B cell (primary cell): ENCODE measurements around the gene PLEKHG3. TPM values are rescaled to one million over a fixed set of nuclear protein-coding genes. Genes with fewer than 3 reads are reported as not detected.

Experiments
- ATAC-seq: fragments of 200-7000 bp; cut with Tn5 transposase; one replicate; pipeline ENCODE4 v1.10.0; 2021; ENCODE audit warnings: low read depth, mild to moderate bottlenecking, moderate number of reproducible peaks, moderate library complexity
- CTCF ChIA-PET: fragments of 350-600 bp; sonication (Branson Sonifier 250); formaldehyde crosslinking; loops from one replicate; lab custom pipeline; 2021; ENCODE audit warnings: antibody characterized with exemption, inconsistent platforms; lab: Charles Lee
- POLR2A ChIA-PET: fragments of 350-600 bp; sonication (Branson Sonifier 250); formaldehyde crosslinking; loops from one replicate; lab custom pipeline; 2021; ENCODE audit warnings: antibody characterized with exemption; lab: Charles Lee
- DNase-seq: peaks from one replicate; pipeline ENCODE4 v3.0.0; 2013
- H2AFZ ChIP-seq: 2 replicates; pipeline ENCODE4 v1.6.1; 2012; ENCODE audit warnings: mild to moderate bottlenecking, low read depth, low read length; ENCODE audit not compliant: insufficient read depth, poor library complexity, severe bottlenecking
- H3K27ac ChIP-seq, 2 donors: 1 replicate in 1 of 2; 2 replicates in 1 of 2; pipeline ENCODE4 v1.5.1; 2012 to 2013; ENCODE audit warnings: low read length in 2 of 2, mild to moderate bottlenecking in 2 of 2, moderate library complexity in 1 of 2
- H3K27me3 ChIP-seq, 4 experiments: fragments of 200-600 bp in 1 of 4; sonication (generic) in 1 of 4; replicated peaks in 1 of 4; 1 replicate in 2 of 4; 2 replicates in 2 of 4; pipeline versions ENCODE4 v1.6.1 to v1.7.0; 2013 to 2016; ENCODE audit warnings: low read length in 3 of 4, mild to moderate bottlenecking in 2 of 4, mixed read lengths in 1 of 4, moderate library complexity in 1 of 4; ENCODE audit not compliant: insufficient read depth in 4 of 4, control insufficient read depth in 3 of 4; ENCODE audit errors: control extremely low read depth in 1 of 4
- H3K36me3 ChIP-seq, 2 experiments: replicated peaks in 1 of 2; 1 replicate in 1 of 2; 2 replicates in 1 of 2; pipeline versions ENCODE4 v1.6.1 to v1.7.1; 2013; ENCODE audit warnings: low read length in 1 of 2; ENCODE audit not compliant: insufficient read depth in 2 of 2, control insufficient read depth in 1 of 2; ENCODE audit errors: control extremely low read depth in 1 of 2, extremely low read depth in 1 of 2
- H3K4me1 ChIP-seq, 2 donors: fragments of 200-600 bp in 1 of 2; sonication (generic) in 1 of 2; 1 replicate in 1 of 2; 2 replicates in 1 of 2; pipeline versions ENCODE4 v1.5.1 to v1.6.1; 2013 to 2017; ENCODE audit warnings: low read length in 2 of 2; ENCODE audit not compliant: control insufficient read depth in 2 of 2, insufficient read depth in 2 of 2
- H3K4me2 ChIP-seq: replicated peaks from 2 replicates; pipeline ENCODE3; 2012; ENCODE audit warnings: mild to moderate bottlenecking, low read depth, low read length; ENCODE audit not compliant: poor library complexity, severe bottlenecking
- H3K4me3 ChIP-seq, 5 experiments: fragments of 200-600 bp in 1 of 5; sonication (generic) in 1 of 5; 1 replicate in 3 of 5; 2 replicates in 2 of 5; pipeline versions ENCODE4 v1.5.1 to v1.7.0; 2011 to 2016; ENCODE audit warnings: low read length in 4 of 5, mild to moderate bottlenecking in 4 of 5, low read depth in 2 of 5, control low read depth in 1 of 5, moderate library complexity in 1 of 5; ENCODE audit not compliant: insufficient read depth in 1 of 5; ENCODE audit errors: control extremely low read depth in 1 of 5, extremely low read depth in 1 of 5
- H3K79me2 ChIP-seq: fragments of 200-600 bp; sonication (generic); one replicate; pipeline ENCODE4 v1.6.0; 2016; ENCODE audit warnings: low read length; ENCODE audit not compliant: control insufficient read depth, insufficient read depth
- H3K9ac ChIP-seq: fragments of 200-600 bp; sonication (generic); 2 replicates; pipeline ENCODE4 v1.6.1; 2017; ENCODE audit warnings: mild to moderate bottlenecking, low read length, moderate library complexity
- H3K9me3 ChIP-seq, 3 donors: one replicate each; pipeline versions ENCODE4 v1.6.1 to v1.7.1; 2013; ENCODE audit warnings: low read length in 2 of 3; ENCODE audit not compliant: control insufficient read depth in 2 of 3, insufficient read depth in 1 of 3; ENCODE audit errors: control extremely low read depth in 1 of 3
- H4K20me1 ChIP-seq: 2 replicates; pipeline ENCODE4 v1.6.0; 2012; ENCODE audit warnings: mild to moderate bottlenecking, low read length; ENCODE audit not compliant: insufficient read depth, control insufficient read depth, poor library complexity, severe bottlenecking
- H3K27ac Mint-ChIP-seq: one replicate; pipeline ENCODE4 v1.8.0; 2021; ENCODE audit warnings: mixed read lengths
- H3K27me3 Mint-ChIP-seq: one replicate; pipeline ENCODE4 v1.8.0; 2021; ENCODE audit warnings: mixed read lengths
- H3K4me1 Mint-ChIP-seq: one replicate; pipeline ENCODE4 v1.8.0; 2021; ENCODE audit warnings: mixed read lengths
- H3K4me3 Mint-ChIP-seq: one replicate; pipeline ENCODE4 v1.8.0; 2021; ENCODE audit warnings: mixed read lengths
- H3K9me3 Mint-ChIP-seq: one replicate; pipeline ENCODE4 v1.8.0; 2022; ENCODE audit warnings: mixed read lengths; ENCODE audit not compliant: insufficient read depth
- EZH2 ChIP-seq: IDR thresholded peaks from 2 replicates; pipeline ENCODE4 v1.6.1; 2012; ENCODE audit warnings: borderline replicate concordance, low read depth, mild to moderate bottlenecking, moderate library complexity, low read length; ENCODE audit not compliant: insufficient read depth, poor library complexity, severe bottlenecking
- WGBS: methylation state at CpG from one replicate; pipeline ENCODE4 v1.1.5; 2013; ENCODE audit warnings: missing lambda C conversion rate; ENCODE audit not compliant: insufficient coverage; 5-methylcytosine and 5-hydroxymethylcytosine counted together
- intact Hi-C: fragments of 100-400 bp; cut with micrococcal nuclease; formaldehyde crosslinking; loops from one replicate; pipeline ENCODE4 v1.10.0; 2022
- polyA plus RNA-seq: library from polyadenylated mRNA; depleted of rRNA; stranded (reverse); fragments of >200 nt; gene quantifications from 2 replicates; pipeline ENCODE4 v1.2.3, GENCODE V29; 2012
- total RNA-seq, 2 donors: library from RNA; stranded (reverse); fragments of 120-200 nt in 1 of 2; gene quantifications; 1 replicate in 1 of 2; 2 replicates in 1 of 2; pipeline versions ENCODE4 v1.2.3 to v1.2.4, GENCODE V29; 2013 to 2022
- TF ChIP-seq, protein P1 (sequence below): fragments of 200-600 bp; IDR thresholded peaks from one replicate; pipeline ENCODE4 v1.8.0; 2022; ENCODE audit warnings: antibody characterized with exemption, mild to moderate bottlenecking

PLEKHG3 gene
- total and polyA plus RNA-seq, 2 donors (not counting 1 experiment from before 2014, with no cell fraction given), result 0.12 to 0.25 TPM

DNA sequence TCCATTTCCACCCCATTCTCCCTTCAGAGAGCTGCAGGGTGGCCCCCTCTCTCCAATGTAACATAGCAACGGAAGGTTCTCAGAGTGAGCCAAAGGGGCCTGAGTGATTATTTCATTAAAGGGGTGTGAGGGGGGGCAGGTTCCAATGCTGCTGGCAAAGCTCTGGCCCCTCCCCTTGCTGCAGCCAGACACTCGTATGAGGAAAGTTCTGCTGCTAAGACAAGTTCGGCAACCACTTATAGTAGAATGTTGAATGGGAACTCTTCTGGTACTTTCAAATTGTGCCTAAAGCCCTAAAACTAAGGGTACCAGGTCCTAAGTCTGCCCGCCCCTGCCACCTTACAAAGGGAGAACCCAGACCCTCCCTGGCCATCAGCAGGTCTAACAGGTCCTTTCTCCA lies 49.8 kb downstream of the PLEKHG3 start:
- no peak overlapping the region for H3K27ac ChIP-seq
- CTCF ChIA-PET, result no interaction called here
- no peak overlapping the region for H3K4me3 Mint-ChIP-seq

DNA sequence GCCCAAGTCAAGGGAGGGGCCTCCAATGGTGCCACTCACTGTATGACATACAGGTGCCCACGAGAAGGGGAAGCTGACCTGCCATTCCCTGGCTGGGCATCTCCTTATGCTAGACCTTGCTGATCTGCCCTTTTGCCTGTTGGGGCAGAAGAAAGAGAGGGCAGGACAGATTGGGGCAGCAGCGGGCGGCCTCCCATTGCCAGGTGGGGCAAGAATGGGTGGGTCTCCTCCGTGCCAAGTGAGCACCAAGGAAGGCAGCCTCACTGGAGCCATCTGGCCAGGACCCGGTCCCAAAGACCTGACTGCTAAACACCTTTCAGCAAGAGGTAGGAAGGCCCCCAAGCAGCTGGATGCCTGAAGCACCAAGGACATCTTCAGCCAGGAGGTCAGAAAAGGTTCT lies 50.5 kb downstream of the PLEKHG3 start:
- intact Hi-C loops, result no loop called here
- Histone ChIP-seq H3K9me3 (peaks cover 0 to 3% (median 0%) of the 10 kb centered on the region in 3 donors), H3K4me3 (no peak overlapping the region), H3K27me3 (peaks cover 0 to 12% (median 0%) of the 10 kb centered on the region in 4 experiments), H3K36me3 (no peaks in the 10 kb centered on the region), H4K20me1 (no peaks in the 10 kb centered on the region), H2AFZ (no peak overlapping the region), H3K27ac (no peak overlapping the region), H3K4me1 (no peaks in the 10 kb centered on the region), H3K9ac (no peak overlapping the region), H3K79me2 (no peaks in the 10 kb centered on the region), H3K4me2 (no peak overlapping the region)
- H3K9me3 Mint-ChIP-seq, result no peaks in the 10 kb centered on the region
- CTCF ChIA-PET, result no interaction called here
- no peak overlapping the region for H3K27ac Mint-ChIP-seq
- no peaks in the 10 kb centered on the region for H3K4me1 Mint-ChIP-seq
- H3K27me3 Mint-ChIP-seq, result peaks cover 19% of the 10 kb centered on the region
- no peak overlapping the region for H3K4me3 Mint-ChIP-seq
- 84% methylated on average over 5 of the region's 5 CpGs for WGBS
- DNase-seq, result no peak
- POLR2A ChIA-PET, result no interaction called here
- no peak for TF ChIP-seq EZH2
- TF ChIP-seq, protein P1, sequence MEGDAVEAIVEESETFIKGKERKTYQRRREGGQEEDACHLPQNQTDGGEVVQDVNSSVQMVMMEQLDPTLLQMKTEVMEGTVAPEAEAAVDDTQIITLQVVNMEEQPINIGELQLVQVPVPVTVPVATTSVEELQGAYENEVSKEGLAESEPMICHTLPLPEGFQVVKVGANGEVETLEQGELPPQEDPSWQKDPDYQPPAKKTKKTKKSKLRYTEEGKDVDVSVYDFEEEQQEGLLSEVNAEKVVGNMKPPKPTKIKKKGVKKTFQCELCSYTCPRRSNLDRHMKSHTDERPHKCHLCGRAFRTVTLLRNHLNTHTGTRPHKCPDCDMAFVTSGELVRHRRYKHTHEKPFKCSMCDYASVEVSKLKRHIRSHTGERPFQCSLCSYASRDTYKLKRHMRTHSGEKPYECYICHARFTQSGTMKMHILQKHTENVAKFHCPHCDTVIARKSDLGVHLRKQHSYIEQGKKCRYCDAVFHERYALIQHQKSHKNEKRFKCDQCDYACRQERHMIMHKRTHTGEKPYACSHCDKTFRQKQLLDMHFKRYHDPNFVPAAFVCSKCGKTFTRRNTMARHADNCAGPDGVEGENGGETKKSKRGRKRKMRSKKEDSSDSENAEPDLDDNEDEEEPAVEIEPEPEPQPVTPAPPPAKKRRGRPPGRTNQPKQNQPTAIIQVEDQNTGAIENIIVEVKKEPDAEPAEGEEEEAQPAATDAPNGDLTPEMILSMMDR, result no peak
- no peak for ATAC-seq

More for the DNA sequence above, 49.8 kb downstream of the PLEKHG3 start:
- H3K4me2 ChIP-seq, result no peak overlapping the region
- TF ChIP-seq EZH2, result no peak
- TF ChIP-seq, protein P1, result no peak
- H3K9ac ChIP-seq, result no peak overlapping the region
- no peak for ATAC-seq
- intact Hi-C loops, result no loop called here
- no peak overlapping the region for H3K4me3 ChIP-seq
- no peak overlapping the region for H3K27ac Mint-ChIP-seq
- no peaks in the 10 kb centered on the region for H3K79me2 ChIP-seq
- peaks cover 17% of the 10 kb centered on the region for H3K27me3 Mint-ChIP-seq
- H3K4me1 Mint-ChIP-seq, result no peaks in the 10 kb centered on the region
- 73% methylated on average over 1 of the region's 4 CpGs for WGBS
- DNase-seq, result no peak
- peaks cover 0 to 9% (median 0%) of the 10 kb centered on the region in 4 experiments for H3K27me3 ChIP-seq
- H3K9me3 ChIP-seq, result peaks cover 0 to 3% (median 0%) of the 10 kb centered on the region in 3 donors
- H2AFZ ChIP-seq, result no peak overlapping the region
- H3K4me1 ChIP-seq, result no peaks in the 10 kb centered on the region
- no peaks in the 10 kb centered on the region for H3K9me3 Mint-ChIP-seq
- no peaks in the 10 kb centered on the region for H3K36me3 ChIP-seq
- POLR2A ChIA-PET, result no interaction called here
- H4K20me1 ChIP-seq, result no peaks in the 10 kb centered on the region
